ENCODE measurements around the gene RNLS. TPM values are rescaled to one million over a fixed set of nuclear protein-coding genes. Genes with fewer than 3 reads are reported as not detected.

RNLS gene
- total RNA-seq, 1 experiment from 2014 or later = 8.1 TPM

DNA sequence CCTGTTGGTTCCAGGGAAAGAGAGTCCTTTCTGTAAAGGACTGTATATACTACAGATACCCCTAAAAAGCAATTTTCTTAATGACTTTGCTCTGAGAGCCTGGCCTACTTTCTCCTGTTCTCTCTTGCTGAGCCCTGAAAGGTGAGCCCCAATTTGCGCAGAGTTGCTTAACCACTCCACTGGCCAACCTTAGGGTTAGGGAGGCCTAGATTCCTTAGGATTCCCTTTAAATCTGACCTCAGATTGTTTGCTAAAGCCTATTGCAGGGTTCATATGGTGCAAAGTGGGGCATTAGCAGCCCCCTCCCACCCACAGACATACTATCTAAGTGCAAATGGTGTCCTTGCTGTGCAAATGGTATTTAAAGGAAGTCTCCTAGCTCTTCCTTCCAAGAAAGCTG is 164.2 kb downstream of the RNLS start:
- intact Hi-C loops (cut with micrococcal nuclease; ENCODE audit: unreplicated experiment) = no loop called here
- no peaks in the 10 kb centered on the region for H3K4me1 ChIP-seq (ENCODE audit: insufficient read depth, low read length, poor library complexity, severe bottlenecking)
- ChIA-PET POLR2A (ENCODE audit: low non-redundant PET) (no interaction called here), CTCF (no interaction called here)
- H3K27ac ChIP-seq (ENCODE audit: low read depth, low read length, poor library complexity, severe bottlenecking) = no peak overlapping the region
- no TSS peak for BruUV-seq (replicated peaks)
- no peaks in the 10 kb centered on the region for H3K36me3 ChIP-seq (ENCODE audit: insufficient read depth, low read length, poor library complexity, severe bottlenecking)
- H3K4me3 ChIP-seq (ENCODE audit: low read depth, low read length, poor library complexity, severe bottlenecking) = no peak overlapping the region
- no peak for DNase-seq (ENCODE audit: low spot score)
- H3K27me3 ChIP-seq (replicated peaks; ENCODE audit: insufficient read depth, low read depth, low read length, poor library complexity) = no peaks in the 10 kb centered on the region
- TF ChIP-seq EZH2 (IDR thresholded peaks at IDR 0.05; ENCODE audit: borderline replicate concordance, low read depth, low read length, poor library complexity, severe bottlenecking) = no peak
- TF ChIP-seq, protein P1, sequence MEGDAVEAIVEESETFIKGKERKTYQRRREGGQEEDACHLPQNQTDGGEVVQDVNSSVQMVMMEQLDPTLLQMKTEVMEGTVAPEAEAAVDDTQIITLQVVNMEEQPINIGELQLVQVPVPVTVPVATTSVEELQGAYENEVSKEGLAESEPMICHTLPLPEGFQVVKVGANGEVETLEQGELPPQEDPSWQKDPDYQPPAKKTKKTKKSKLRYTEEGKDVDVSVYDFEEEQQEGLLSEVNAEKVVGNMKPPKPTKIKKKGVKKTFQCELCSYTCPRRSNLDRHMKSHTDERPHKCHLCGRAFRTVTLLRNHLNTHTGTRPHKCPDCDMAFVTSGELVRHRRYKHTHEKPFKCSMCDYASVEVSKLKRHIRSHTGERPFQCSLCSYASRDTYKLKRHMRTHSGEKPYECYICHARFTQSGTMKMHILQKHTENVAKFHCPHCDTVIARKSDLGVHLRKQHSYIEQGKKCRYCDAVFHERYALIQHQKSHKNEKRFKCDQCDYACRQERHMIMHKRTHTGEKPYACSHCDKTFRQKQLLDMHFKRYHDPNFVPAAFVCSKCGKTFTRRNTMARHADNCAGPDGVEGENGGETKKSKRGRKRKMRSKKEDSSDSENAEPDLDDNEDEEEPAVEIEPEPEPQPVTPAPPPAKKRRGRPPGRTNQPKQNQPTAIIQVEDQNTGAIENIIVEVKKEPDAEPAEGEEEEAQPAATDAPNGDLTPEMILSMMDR (conservative IDR thresholded peaks at IDR 0.05; ENCODE audit: low read depth, low read length) = no peak
- no peaks in the 10 kb centered on the region for H3K9me3 ChIP-seq (ENCODE audit: low read depth, low read length, poor library complexity, severe bottlenecking)

DNA sequence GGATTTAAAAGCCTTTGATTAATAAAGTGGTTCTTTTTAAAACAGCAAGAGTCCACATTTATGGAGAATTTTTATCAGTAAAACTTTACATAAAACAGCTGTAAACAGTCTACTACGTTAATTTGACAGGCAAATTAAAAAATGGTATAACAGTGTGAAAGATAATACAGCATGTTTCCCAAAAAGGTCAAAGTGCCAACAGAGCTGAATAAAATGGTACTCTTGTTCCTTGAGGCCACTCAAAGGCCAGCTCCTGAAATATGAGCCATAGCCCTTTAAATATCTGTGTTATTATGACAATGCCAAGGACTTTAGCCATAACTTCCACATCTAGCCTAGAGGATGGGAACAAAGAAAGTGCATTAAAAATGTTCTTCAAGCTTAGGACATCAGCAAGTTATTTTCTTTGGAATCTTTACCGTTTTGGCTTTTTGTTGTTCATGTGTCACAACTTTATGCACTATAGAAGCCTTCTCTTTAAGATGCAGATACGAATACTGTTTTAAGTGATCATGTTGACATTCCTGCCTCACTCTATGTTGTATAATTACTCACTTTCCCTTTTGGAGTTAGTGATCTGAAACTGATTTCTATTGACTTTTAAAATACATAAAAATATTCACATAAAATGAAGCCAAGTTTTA is 165.6 kb downstream of the RNLS start:
- H3K36me3 ChIP-seq (ENCODE audit: insufficient read depth, low read length, poor library complexity, severe bottlenecking) = no peaks in the 10 kb centered on the region
- POLR2A ChIA-PET (ENCODE audit: low non-redundant PET) = no interaction called here
- DNase-seq (ENCODE audit: low spot score) = no peak
- H3K4me3 ChIP-seq (ENCODE audit: low read depth, low read length, poor library complexity, severe bottlenecking) = no peak overlapping the region
- intact Hi-C loops (cut with micrococcal nuclease; ENCODE audit: unreplicated experiment) = no loop called here
- no peaks in the 10 kb centered on the region for H3K9me3 ChIP-seq (ENCODE audit: low read depth, low read length, poor library complexity, severe bottlenecking)
- TF ChIP-seq, protein P1 (conservative IDR thresholded peaks at IDR 0.05; ENCODE audit: low read depth, low read length) = no peak
- no peak for TF ChIP-seq EZH2 (IDR thresholded peaks at IDR 0.05; ENCODE audit: borderline replicate concordance, low read depth, low read length, poor library complexity, severe bottlenecking)
- no TSS peak for BruUV-seq (replicated peaks)
- no peaks in the 10 kb centered on the region for H3K27me3 ChIP-seq (replicated peaks; ENCODE audit: insufficient read depth, low read depth, low read length, poor library complexity)
- no peak overlapping the region for H3K27ac ChIP-seq (ENCODE audit: low read depth, low read length, poor library complexity, severe bottlenecking)
- no peaks in the 10 kb centered on the region for H3K4me1 ChIP-seq (ENCODE audit: insufficient read depth, low read length, poor library complexity, severe bottlenecking)
- CTCF ChIA-PET = no interaction called here

DNA sequence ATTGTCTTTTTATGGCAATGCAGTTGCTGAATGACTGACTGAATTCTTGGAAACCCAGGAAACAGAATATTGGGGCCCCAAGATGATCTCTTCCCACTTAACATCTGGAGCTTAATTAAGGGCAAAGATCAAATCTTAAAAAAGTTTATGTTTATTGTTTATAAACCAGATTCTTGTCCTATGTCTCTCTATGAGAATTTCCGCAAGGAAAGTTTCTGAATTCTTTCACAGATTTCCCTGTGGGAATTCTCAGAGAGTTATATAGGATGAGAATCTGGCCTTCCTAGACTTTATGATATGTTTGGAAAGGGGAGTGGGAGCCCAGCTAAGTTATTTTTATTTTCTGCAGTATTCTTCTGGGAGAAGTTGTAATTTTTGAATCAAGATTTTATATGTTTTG is 166.3 kb downstream of the RNLS start:
- H3K4me3 ChIP-seq (ENCODE audit: low read depth, low read length, poor library complexity, severe bottlenecking) = no peak overlapping the region
- no TSS peak for BruUV-seq (replicated peaks)
- no peaks in the 10 kb centered on the region for H3K4me1 ChIP-seq (ENCODE audit: insufficient read depth, low read length, poor library complexity, severe bottlenecking)
- no peaks in the 10 kb centered on the region for H3K9me3 ChIP-seq (ENCODE audit: low read depth, low read length, poor library complexity, severe bottlenecking)
- TF ChIP-seq, protein P1 (conservative IDR thresholded peaks at IDR 0.05; ENCODE audit: low read depth, low read length) = no peak
- TF ChIP-seq EZH2 (IDR thresholded peaks at IDR 0.05; ENCODE audit: borderline replicate concordance, low read depth, low read length, poor library complexity, severe bottlenecking) = no peak
- no peak overlapping the region for H3K27ac ChIP-seq (ENCODE audit: low read depth, low read length, poor library complexity, severe bottlenecking)
- DNase-seq (ENCODE audit: low spot score) = no peak
- no peaks in the 10 kb centered on the region for H3K27me3 ChIP-seq (replicated peaks; ENCODE audit: insufficient read depth, low read depth, low read length, poor library complexity)
- intact Hi-C loops (cut with micrococcal nuclease; ENCODE audit: unreplicated experiment) = no loop called here
- POLR2A ChIA-PET (ENCODE audit: low non-redundant PET) = no interaction called here
- CTCF ChIA-PET = no interaction called here
- H3K36me3 ChIP-seq (ENCODE audit: insufficient read depth, low read length, poor library complexity, severe bottlenecking) = no peaks in the 10 kb centered on the region

Data from A673 (cell line).